SK-N-MC (cell line): ENCODE measurements around the gene PLXNA4.

Experiments
- EZH2 ChIP-seq: fragments of 200-600 bp; sonication (generic); IDR thresholded peaks from one replicate; pipeline ENCODE4 v1.6.1; 2017; ENCODE audit warnings: antibody characterized with exemption
- POLR2AphosphoS5 ChIP-seq: IDR thresholded peaks from 2 replicates; pipeline ENCODE4 v1.6.1; 2012; ENCODE audit warnings: mild to moderate bottlenecking, low read depth, low read length, borderline replicate concordance

GRCh38 chr7:132387596-132387995, 188.7 kb downstream of the PLXNA4 start:
- TF ChIP-seq POLR2AphosphoS5, result no peak
- no peak for TF ChIP-seq EZH2
